DOHH2 (cell line): Measurements from ENCODE around the gene COL18A1.

ENCODE experiments used
- CTCF ChIP-seq: fragments of 200-600 bp; sonication (generic); IDR thresholded peaks from one replicate; pipeline ENCODE4 v1.5.1; 2014; ENCODE audit warnings: antibody characterized with exemption, mild to moderate bottlenecking, low read depth, low read length; ENCODE audit not compliant: poor library complexity, severe bottlenecking
- EZH2phosphoT487 ChIP-seq: fragments of 200-600 bp; sonication (generic); IDR thresholded peaks from 2 replicates; pipeline ENCODE4 v1.6.1; 2017; ENCODE audit warnings: borderline replicate concordance, mild to moderate bottlenecking, antibody characterized with exemption, low read length, moderate library complexity, mixed read lengths

- TF ChIP-seq CTCF (no peak), EZH2phosphoT487 (no peak)
Measured at GRCh38 chr21:45472445-45473365, 67.7 kb downstream of the COL18A1 start.
